ENCODE results near the gene CLIC5. TPM values are rescaled to one million over a fixed set of nuclear protein-coding genes. Genes with fewer than 3 reads are reported as not detected.

The CLIC5 gene
- total and polyA plus RNA-seq, 2 of the 8 experiments (the other 6 are each of a cell fraction or from before 2014, with no cell fraction given) = 0.12 to 0.15 TPM

DNA sequence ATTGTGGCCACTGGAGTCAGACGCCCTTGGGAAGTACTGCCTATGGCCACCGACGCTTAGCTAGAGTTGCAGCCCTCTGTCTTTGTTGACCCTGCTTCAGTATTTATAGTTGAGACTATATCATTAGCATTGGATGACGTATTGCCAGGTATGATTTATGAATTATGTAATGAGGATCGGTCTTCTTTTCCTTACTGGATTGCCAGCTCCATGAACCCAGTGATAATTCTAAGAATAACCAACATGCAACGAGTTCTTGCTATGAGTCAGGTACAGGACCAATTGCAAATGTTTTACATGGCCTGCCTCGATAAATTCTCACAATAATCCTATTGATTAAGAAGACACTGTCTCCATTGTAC, 63.5 kb downstream of the CLIC5 start:
- WGBS, 2 experiments (ENCODE audit: extremely low coverage in 1 of 2, insufficient coverage in 1 of 2, insufficient read length in 1 of 2, insufficient replicate concordance in 2 of 2, low coverage in 1 of 2, low lambda C conversion rate in 2 of 2, missing lambda C conversion rate in 1 of 2) = 91% methylated on average over 7 of the region's 7 CpGs; no CpG with 5 or more reads in 1 of the 2 experiments
- Histone ChIP-seq H3K79me1 (ENCODE audit: low read depth, low read length) (no peaks in the 10 kb centered on the region), H3K27ac (ENCODE audit: low read depth, low read length) (no peak overlapping the region), H4K5ac (ENCODE audit: insufficient read length, low read depth, low read length) (no peak overlapping the region), H4K91ac (replicated peaks; ENCODE audit: insufficient read length, low read length) (no peak overlapping the region), H3K27me3 (replicated peaks in 1 of 4; ENCODE audit: control insufficient read depth in 3 of 4, extremely low read depth in 1 of 4, insufficient read depth in 3 of 4, low read length in 3 of 4) (0 out of 7 replicates have a peak, but pooled peaks cover 0 to 2% (median 0%) of the 10 kb centered on the region in 4 experiments), H4K8ac (ENCODE audit: extremely low read depth, insufficient read depth, low read length) (no peak overlapping the region), H4K20me1 (replicated peaks in 1 of 2; ENCODE audit: control insufficient read depth in 1 of 2, insufficient read depth in 2 of 2, low read length in 2 of 2) (no peaks in the 10 kb centered on the region), H3K23ac (ENCODE audit: insufficient read length) (no peak overlapping the region), H3K4ac (replicated peaks; ENCODE audit: insufficient read length, low read depth, low read length) (no peak overlapping the region), H3K14ac (ENCODE audit: insufficient read length) (no peak overlapping the region), H2AFZ (ENCODE audit: low read length) (no peak overlapping the region), H2BK5ac (ENCODE audit: low read depth, low read length) (no peak overlapping the region), H3K36me3 (ENCODE audit: control insufficient read depth in 2 of 4, insufficient read depth in 4 of 4, low read length in 3 of 4) (no peaks in the 10 kb centered on the region), H3K9me3 (ENCODE audit: insufficient read depth in 2 of 2, low read depth in 1 of 2, low read length in 1 of 2) (no peaks in the 10 kb centered on the region), H2BK15ac (ENCODE audit: low read length) (no peak overlapping the region), H3K4me3 (ENCODE audit: extremely low read depth in 1 of 4, insufficient read depth in 2 of 4, low read depth in 3 of 4, low read length in 4 of 4) (no peak overlapping the region), H3K56ac (replicated peaks; ENCODE audit: insufficient read length, low read depth, low read length) (no peak overlapping the region), H2AK5ac (ENCODE audit: low read depth, low read length) (no peak overlapping the region), H3K18ac (ENCODE audit: extremely low read depth, low read length) (no peak overlapping the region), H3K23me2 (ENCODE audit: low read depth, low read length) (no peaks in the 10 kb centered on the region), H3K4me1 (replicated peaks in 1 of 4; ENCODE audit: control insufficient read depth in 3 of 4, insufficient read depth in 4 of 4, low read length in 3 of 4) (peaks cover 0 to 4% (median 0%) of the 10 kb centered on the region in 4 experiments; a peak in 3 of 7 replicates), H2BK20ac (ENCODE audit: low read length) (no peak overlapping the region), H3K4me2 (ENCODE audit: insufficient read depth in 1 of 2, low read depth in 2 of 2, low read length in 2 of 2) (no peak overlapping the region), H3K9ac (replicated peaks in 1 of 4; ENCODE audit: extremely low read depth in 1 of 4, low read depth in 3 of 4, low read length in 3 of 4) (no peak overlapping the region), H3K79me2 (ENCODE audit: control insufficient read depth in 1 of 2, insufficient read depth in 2 of 2, low read length in 2 of 2) (no peaks in the 10 kb centered on the region), H2BK120ac (replicated peaks; ENCODE audit: low read depth, low read length) (no peak overlapping the region), H2BK12ac (ENCODE audit: low read depth, low read length) (no peak overlapping the region)
- FAIRE-seq (no peak), DNase-seq (ENCODE audit: low read depth in 1 of 2, low spot score in 2 of 2) (no peak)
- ChIA-PET CTCF (ENCODE audit: partially characterized antibody) (interaction anchor here (1.0 kb wide), 1 partner anchor 21 kb away, joined by 5 read pairs; no protein-coding TSS in a partner anchor), POLR2A (ENCODE audit: partially characterized antibody) (no interaction called here)
- TF ChIP-seq BRCA1 (IDR thresholded peaks at IDR 0.05; ENCODE audit: low read depth, low read length) = no peak
- TF ChIP-seq SIRT6 (IDR thresholded peaks at IDR 0.05; ENCODE audit: low read length) = no peak
- no peak for TF ChIP-seq TEAD4 (IDR thresholded peaks at IDR 0.05; ENCODE audit: low read depth, low read length)
- TF ChIP-seq PHF8 (conservative IDR thresholded peaks at IDR 0.05; ENCODE audit: low read depth, low read length) = no peak
- TF ChIP-seq TAF1 (IDR thresholded peaks at IDR 0.05; ENCODE audit: low read depth, low read length) = no peak
- TF ChIP-seq CBX5 (IDR thresholded peaks at IDR 0.05; ENCODE audit: low read depth, low read length) = no peak
- TF ChIP-seq USF2 (IDR thresholded peaks at IDR 0.05; ENCODE audit: low read length) = no peak
- TF ChIP-seq CREB1 (IDR thresholded peaks at IDR 0.05) = no peak
- TF ChIP-seq JUN (IDR thresholded peaks at IDR 0.05; ENCODE audit: low read depth, low read length) = no peak

Data from H1 (cell line).